ENCODE data around the gene SLC2A4. TPM values are rescaled to one million over a fixed set of nuclear protein-coding genes. Genes with fewer than 3 reads are reported as not detected.
"Not testable (repeated sequence)": the region's sequence is repeated elsewhere in the genome, so short reads cannot be mapped to it uniquely, and the experiment has no call there.

Gene SLC2A4
- polyA plus RNA-seq, 2 of the 4 experiments (the other 2 are of a cell fraction): 0.16 to 0.17 TPM

- H3K27ac ChIP-seq: peak overlapping the region; percentile 89 to 98
- ChIA-PET CTCF (interaction anchor here (0.9 to 23.9 kb wide), 6 partner anchors 12 to 230 kb away, joined by 3 to 433 read pairs (median 4); partner anchors contain the start of genes ACAP1 and KCTD11), POLR2A (no interaction called here)
- ATAC-seq (no peak; a peak in 1 of 6 replicates), DNase-seq (ENCODE audit: low read depth in 1 of 2, low spot score in 1 of 2) (no peak), FAIRE-seq (no peak)
- TF ChIP-seq HEYL (CRISPR knock-in tag; IDR thresholded peaks at IDR 0.05): no peak
- no peak for TF ChIP-seq RCOR1 (IDR thresholded peaks at IDR 0.05; ENCODE audit: low read depth, low read length)
- TF ChIP-seq USF2 (IDR thresholded peaks at IDR 0.05): no peak
- TF ChIP-seq GATA3 (IDR thresholded peaks at IDR 0.05; ENCODE audit: borderline replicate concordance): no peak
- TF ChIP-seq TP53 (CRISPR knock-in tag; IDR thresholded peaks at IDR 0.05): no peak
- no peak for TF ChIP-seq ZSCAN20 (CRISPR knock-in tag; IDR thresholded peaks at IDR 0.05)
- no peak for TF ChIP-seq HDAC2 (IDR thresholded peaks at IDR 0.05)
- TF ChIP-seq ELK1 (IDR thresholded peaks at IDR 0.05; ENCODE audit: low read depth, low read length): no peak
- no peak for TF ChIP-seq HMGXB4 (CRISPR knock-in tag; IDR thresholded peaks at IDR 0.05; ENCODE audit: borderline replicate concordance)
- TF ChIP-seq KDM5A (IDR thresholded peaks at IDR 0.05): no peak
- TF ChIP-seq KDM1A (IDR thresholded peaks at IDR 0.05; ENCODE audit: low read depth): no peak
- H3K4me1 ChIP-seq: peaks cover 15% of the 10 kb centered on the region; the same call in 2 of the 3 replicates
- WGBS (ENCODE audit: missing lambda C conversion rate): 55% methylated on average over 13 of the region's 13 CpGs
- no peaks in the 10 kb centered on the region for H3K9me3 ChIP-seq
- peak overlapping the region; percentile 81 for H3K4me3 ChIP-seq
- peak overlapping the region; percentile 56 for H3K4me2 ChIP-seq
Observed at GRCh38 chr17:7330638-7331015, 49.1 kb downstream of the SLC2A4 start.

- Histone ChIP-seq H3K9me3 (no peaks in the 10 kb centered on the region), H3K4me1 (peaks cover 15% of the 10 kb centered on the region; the same call in 2 of the 3 replicates), H3K4me3 (no peak overlapping the region), H3K27ac (no peak overlapping the region), H3K4me2 (no peak overlapping the region)
- FAIRE-seq: no peak
- ChIA-PET CTCF (interaction anchor here (23.9 kb wide), 1 partner anchor 10 kb away, joined by 433 read pairs; the partner anchor contains the start of gene ACAP1), POLR2A (no interaction called here)
- TF ChIP-seq ZC3H11A (IDR thresholded peaks at IDR 0.05): no peak
- TF ChIP-seq USF2 (IDR thresholded peaks at IDR 0.05): no peak
- no peak for ATAC-seq
- 51% methylated on average over 7 of the region's 7 CpGs for WGBS (ENCODE audit: missing lambda C conversion rate)
- no peak for DNase-seq (ENCODE audit: low read depth in 1 of 2, low spot score in 1 of 2)
Observed at GRCh38 chr17:7332111-7332510, 50.6 kb downstream of the SLC2A4 start.

GRCh38 chr17:7332600-7333069 is 51.1 kb downstream of the SLC2A4 start:
- DNase-seq (ENCODE audit: low read depth in 1 of 2, low spot score in 1 of 2); H3K9me3 ChIP-seq; H3K27ac ChIP-seq; ATAC-seq; POLR2A ChIA-PET; H3K4me2 ChIP-seq; H3K4me3 ChIP-seq; FAIRE-seq: not testable (repeated sequence)
- CTCF ChIA-PET: interaction anchor here (23.9 kb wide), 1 partner anchor 10 kb away, joined by 433 read pairs; the partner anchor contains the start of gene ACAP1
- WGBS (ENCODE audit: missing lambda C conversion rate): 63% methylated on average over 13 of the region's 14 CpGs
- peaks cover 14% of the 10 kb centered on the region; the same call in 2 of the 3 replicates for H3K4me1 ChIP-seq

- CTCF ChIA-PET: interaction anchor here (0.9 to 23.9 kb wide), 10 partner anchors 4 to 290 kb away, joined by 3 to 433 read pairs (median 6); partner anchors contain the start of genes ACAP1, KCTD11, NEURL4 and SLC2A4
- no peak for FAIRE-seq
- no peak overlapping the region for H3K27ac ChIP-seq
- H3K4me2 ChIP-seq: no peak overlapping the region
- no peak overlapping the region for H3K4me3 ChIP-seq
- ATAC-seq: no peak
- WGBS (ENCODE audit: missing lambda C conversion rate): 75% methylated on average over 3 of the region's 3 CpGs
- POLR2A ChIA-PET: no interaction called here
- DNase-seq (ENCODE audit: low read depth in 1 of 2, low spot score in 1 of 2): no peak
- H3K9me3 ChIP-seq: no peaks in the 10 kb centered on the region
- peaks cover 6% of the 10 kb centered on the region; the same call in 1 of the 3 replicates for H3K4me1 ChIP-seq
- TF ChIP-seq HOXB5 (CRISPR knock-in tag; IDR thresholded peaks at IDR 0.05) (no peak), PBX3 (IDR thresholded peaks at IDR 0.05) (no peak), KDM5A (IDR thresholded peaks at IDR 0.05) (no peak), HEYL (CRISPR knock-in tag; IDR thresholded peaks at IDR 0.05) (no peak), EP300 (IDR thresholded peaks at IDR 0.05) (no peak), ESRRA (IDR thresholded peaks at IDR 0.05; ENCODE audit: borderline replicate concordance, low read length) (no peak), MAX (IDR thresholded peaks at IDR 0.05) (no peak), PHF8 (IDR thresholded peaks at IDR 0.05; ENCODE audit: borderline replicate concordance, low read depth) (no peak), HES2 (IDR thresholded peaks at IDR 0.05) (no peak), CBX2 (IDR thresholded peaks at IDR 0.05; ENCODE audit: borderline replicate concordance, low read depth) (no peak), ZNF302 (CRISPR knock-in tag; IDR thresholded peaks at IDR 0.05) (no peak), MAZ (IDR thresholded peaks at IDR 0.05; ENCODE audit: borderline replicate concordance, low read depth, low read length) (no peak), EHF (CRISPR knock-in tag; IDR thresholded peaks at IDR 0.05) (no peak), SMC3 (IDR thresholded peaks at IDR 0.05) (no peak)
Observed at GRCh38 chr17:7334938-7335538, 53.5 kb downstream of the SLC2A4 start.
